Mesothelial cell of epicardium (in vitro differentiated cells): ENCODE results near the gene ANKFN1. TPM values are rescaled to one million over a fixed set of nuclear protein-coding genes. Genes with fewer than 3 reads are reported as not detected.

Source experiments
- DNase-seq, 2 experiments: peaks; one replicate each; pipeline ENCODE4 v3.0.0; 2021; ENCODE audit warnings: low spot score in 2 of 2; ENCODE audit not compliant: unreplicated experiment in 2 of 2
- H3K27ac Mint-ChIP-seq: 2 replicates; pipeline ENCODE4 v1.8.0; 2021; ENCODE audit warnings: mixed read lengths
- H3K27me3 Mint-ChIP-seq: 2 replicates; pipeline ENCODE4 v1.8.0; 2021; ENCODE audit warnings: low read depth, mixed read lengths
- H3K36me3 Mint-ChIP-seq: 2 replicates; pipeline ENCODE4 v1.8.0; 2021; ENCODE audit warnings: mixed read lengths
- H3K4me1 Mint-ChIP-seq: 2 replicates; pipeline ENCODE4 v1.8.0; 2021; ENCODE audit warnings: mixed read lengths
- H3K4me3 Mint-ChIP-seq: 2 replicates; pipeline ENCODE4 v1.8.0; 2021; ENCODE audit warnings: mild to moderate bottlenecking, moderate library complexity, mixed read lengths
- H3K9me3 Mint-ChIP-seq: 2 replicates; pipeline ENCODE4 v1.8.0; 2021; ENCODE audit warnings: mixed read lengths
- total RNA-seq: library from RNA; stranded (reverse); gene quantifications from 3 replicates; pipeline ENCODE4 v1.2.1, GENCODE V29; 2021
- TF ChIP-seq, protein P1 (sequence below): fragments of 200-600 bp; sonication (generic); IDR thresholded peaks from one replicate; pipeline ENCODE4 v1.5.0; 2021; ENCODE audit warnings: antibody characterized with exemption; ENCODE audit not compliant: unreplicated experiment

The ANKFN1 gene
- total RNA-seq, 1 donor from 2014 or later: 0.34 TPM

DNA sequence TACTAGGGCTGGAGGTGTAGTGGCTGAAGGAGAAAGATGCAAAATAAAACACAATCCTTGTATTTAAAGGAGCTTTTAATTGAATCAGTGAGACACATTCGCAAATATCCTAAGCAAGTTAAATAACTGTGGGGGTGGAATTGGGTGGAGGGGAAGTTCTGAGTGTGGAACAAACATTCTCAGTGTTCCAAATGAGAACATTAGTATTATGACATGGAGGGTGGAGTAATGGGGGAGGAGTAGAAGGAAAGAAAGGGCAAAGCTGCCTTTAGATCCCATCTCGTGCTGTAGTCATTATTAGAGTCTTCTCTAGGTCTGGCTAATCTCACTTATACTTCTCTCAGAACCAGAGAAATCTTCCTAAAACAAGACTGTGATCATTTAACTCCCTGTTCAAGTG is 169.7 kb downstream of the ANKFN1 start:
- Mint-ChIP-seq H3K27me3 (peaks cover 55% of the 10 kb centered on the region), H3K36me3 (no peaks in the 10 kb centered on the region), H3K4me1 (peaks cover 2% of the 10 kb centered on the region), H3K4me3 (no peak overlapping the region), H3K9me3 (no peaks in the 10 kb centered on the region), H3K27ac (no peak overlapping the region)
- TF ChIP-seq, protein P1, sequence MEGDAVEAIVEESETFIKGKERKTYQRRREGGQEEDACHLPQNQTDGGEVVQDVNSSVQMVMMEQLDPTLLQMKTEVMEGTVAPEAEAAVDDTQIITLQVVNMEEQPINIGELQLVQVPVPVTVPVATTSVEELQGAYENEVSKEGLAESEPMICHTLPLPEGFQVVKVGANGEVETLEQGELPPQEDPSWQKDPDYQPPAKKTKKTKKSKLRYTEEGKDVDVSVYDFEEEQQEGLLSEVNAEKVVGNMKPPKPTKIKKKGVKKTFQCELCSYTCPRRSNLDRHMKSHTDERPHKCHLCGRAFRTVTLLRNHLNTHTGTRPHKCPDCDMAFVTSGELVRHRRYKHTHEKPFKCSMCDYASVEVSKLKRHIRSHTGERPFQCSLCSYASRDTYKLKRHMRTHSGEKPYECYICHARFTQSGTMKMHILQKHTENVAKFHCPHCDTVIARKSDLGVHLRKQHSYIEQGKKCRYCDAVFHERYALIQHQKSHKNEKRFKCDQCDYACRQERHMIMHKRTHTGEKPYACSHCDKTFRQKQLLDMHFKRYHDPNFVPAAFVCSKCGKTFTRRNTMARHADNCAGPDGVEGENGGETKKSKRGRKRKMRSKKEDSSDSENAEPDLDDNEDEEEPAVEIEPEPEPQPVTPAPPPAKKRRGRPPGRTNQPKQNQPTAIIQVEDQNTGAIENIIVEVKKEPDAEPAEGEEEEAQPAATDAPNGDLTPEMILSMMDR: no peak
- no peak for DNase-seq

DNA sequence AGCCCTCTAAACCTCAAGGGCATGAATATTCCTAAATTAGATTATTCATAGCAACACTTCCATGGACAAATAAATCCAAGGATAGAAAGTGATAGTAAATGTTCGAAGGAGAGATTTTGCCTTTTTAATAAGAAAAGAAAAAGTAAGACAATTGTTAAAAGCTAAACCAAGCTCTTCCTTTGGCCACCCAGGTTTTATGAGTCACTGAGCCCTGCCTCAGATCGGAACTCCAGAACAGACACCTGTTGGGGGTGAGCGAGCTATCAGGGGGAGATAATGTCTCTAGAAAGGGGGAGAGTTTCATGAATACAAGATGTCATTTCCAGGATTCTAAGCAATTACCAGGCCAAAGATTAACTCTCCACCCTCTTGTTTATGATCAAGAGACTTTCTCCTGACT is 171.4 kb downstream of the ANKFN1 start:
- Mint-ChIP-seq H3K4me3 (no peak overlapping the region), H3K27ac (no peak overlapping the region), H3K27me3 (peaks cover 65% of the 10 kb centered on the region), H3K36me3 (no peaks in the 10 kb centered on the region), H3K4me1 (peaks cover 2% of the 10 kb centered on the region), H3K9me3 (no peaks in the 10 kb centered on the region)
- TF ChIP-seq, protein P1: no peak
- no peak for DNase-seq

GRCh38 chr17:56325313-56326000 is 172.2 kb downstream of the ANKFN1 start:
- DNase-seq: no peak
- TF ChIP-seq, protein P1: no peak
- Mint-ChIP-seq H3K4me1 (peaks cover under 1% of the 10 kb centered on the region), H3K36me3 (no peaks in the 10 kb centered on the region), H3K9me3 (no peaks in the 10 kb centered on the region), H3K27me3 (peaks cover 66% of the 10 kb centered on the region), H3K4me3 (no peak overlapping the region), H3K27ac (no peak overlapping the region)

DNA sequence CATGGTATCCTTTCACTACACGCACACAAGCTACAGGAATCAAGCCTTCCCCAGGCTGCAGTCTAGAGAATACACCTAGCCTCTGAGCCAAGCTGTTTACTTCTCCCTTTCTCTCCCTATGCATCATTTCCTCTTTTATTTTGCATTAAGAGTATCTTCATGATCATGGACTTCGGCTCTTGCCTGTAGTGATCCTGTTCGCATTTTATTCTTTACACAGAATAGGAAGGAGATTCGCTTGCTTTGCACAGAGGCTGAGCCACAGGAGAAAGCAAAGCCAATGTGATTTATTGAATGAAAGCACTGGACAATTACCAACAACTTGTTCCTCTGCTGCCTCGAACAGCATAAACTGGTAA is 172.7 kb downstream of the ANKFN1 start:
- Mint-ChIP-seq H3K36me3 (no peaks in the 10 kb centered on the region), H3K4me1 (no peaks in the 10 kb centered on the region), H3K4me3 (no peak overlapping the region), H3K27me3 (peaks cover 64% of the 10 kb centered on the region), H3K9me3 (no peaks in the 10 kb centered on the region), H3K27ac (no peak overlapping the region)
- TF ChIP-seq, protein P1: no peak
- no peak for DNase-seq

GRCh38 chr17:56347639-56348038 is 194.4 kb downstream of the ANKFN1 start:
- peaks cover 7% of the 10 kb centered on the region for H3K27me3 Mint-ChIP-seq
- H3K4me3 Mint-ChIP-seq: no peak overlapping the region
- DNase-seq: no peak
- H3K9me3 Mint-ChIP-seq: peaks cover 25% of the 10 kb centered on the region
- TF ChIP-seq, protein P1: no peak
- H3K27ac Mint-ChIP-seq: no peak overlapping the region
- H3K4me1 Mint-ChIP-seq: no peaks in the 10 kb centered on the region
- H3K36me3 Mint-ChIP-seq: no peaks in the 10 kb centered on the region

GRCh38 chr17:56350592-56350991 is 197.3 kb downstream of the ANKFN1 start:
- Mint-ChIP-seq H3K27me3 (peaks cover 5% of the 10 kb centered on the region), H3K4me1 (no peaks in the 10 kb centered on the region), H3K27ac (no peak overlapping the region), H3K36me3 (no peaks in the 10 kb centered on the region), H3K9me3 (peaks cover 11% of the 10 kb centered on the region), H3K4me3 (no peak overlapping the region)
- no peak for DNase-seq
- TF ChIP-seq, protein P1: no peak
